Activated T-cell treated with anti-CD3 and anti-CD28 coated beads, Interleukin-2, amount 50 U/mL, for 1 hour (primary cell): Measurements from ENCODE around the gene CSTPP1.
A peak's percentile ranks its signal among the peaks of the same experiment; 100 is the strongest.

Source experiments
- DNase-seq: peaks from one replicate; pipeline ENCODE4 v3.0.0-alpha.2; 2020

The CSTPP1 gene, protein sequence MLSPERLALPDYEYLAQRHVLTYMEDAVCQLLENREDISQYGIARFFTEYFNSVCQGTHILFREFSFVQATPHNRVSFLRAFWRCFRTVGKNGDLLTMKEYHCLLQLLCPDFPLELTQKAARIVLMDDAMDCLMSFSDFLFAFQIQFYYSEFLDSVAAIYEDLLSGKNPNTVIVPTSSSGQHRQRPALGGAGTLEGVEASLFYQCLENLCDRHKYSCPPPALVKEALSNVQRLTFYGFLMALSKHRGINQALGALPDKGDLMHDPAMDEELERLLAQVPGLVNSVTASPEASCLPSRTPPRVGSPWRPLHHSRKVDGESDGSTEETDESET

DNA sequence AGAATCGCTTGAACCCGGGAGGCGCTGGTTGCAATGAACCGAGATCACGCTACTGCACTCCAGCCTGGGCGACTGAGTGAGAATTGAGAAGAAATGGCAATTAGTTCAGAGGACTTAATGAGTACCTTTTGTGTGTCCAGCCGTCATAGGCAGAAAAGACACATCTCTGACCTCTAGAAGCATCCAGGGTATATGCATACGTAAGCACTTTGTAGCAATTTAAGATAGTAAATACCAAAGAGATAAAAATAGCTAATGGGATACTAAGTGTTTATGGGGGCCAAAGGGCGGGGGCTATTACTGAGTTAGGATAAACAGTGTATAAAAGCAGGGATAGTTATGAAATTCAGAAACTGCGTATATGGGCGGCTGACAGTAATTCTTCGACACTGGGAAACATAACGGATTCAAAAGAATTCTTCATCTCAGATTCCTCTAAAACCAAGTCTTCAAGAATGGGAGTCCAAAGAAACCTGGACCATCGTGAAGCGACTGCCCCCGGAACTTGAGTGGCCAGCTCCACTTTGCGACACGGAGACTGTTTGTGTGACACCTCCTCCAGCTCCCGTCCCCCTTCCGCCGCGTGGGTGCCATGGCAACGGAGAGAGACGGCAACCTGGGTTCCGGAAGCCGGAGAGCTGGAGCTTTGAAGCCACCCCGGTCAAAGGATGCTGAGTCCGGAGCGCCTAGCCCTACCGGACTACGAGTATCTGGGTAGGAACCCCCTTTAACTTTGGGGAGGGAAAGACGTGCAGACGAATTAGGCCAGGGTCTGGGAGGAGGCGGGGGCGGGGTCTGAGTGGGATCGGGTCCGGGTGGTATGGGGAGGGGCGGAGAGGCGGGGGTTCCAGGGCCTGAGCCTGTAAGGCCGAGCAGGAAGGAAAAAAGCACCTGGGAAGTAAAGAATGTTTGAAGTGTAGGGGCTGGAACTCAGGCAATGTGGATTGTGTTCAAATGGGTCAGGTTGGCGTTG is at the start of gene CSTPP1:
TSS of gene CSTPP1 (plus strand) at position 624 of the 973 bp plus-strand sequence. CDS start at position 669, 45 bp downstream.
- peak; percentile 91 for DNase-seq

DNA sequence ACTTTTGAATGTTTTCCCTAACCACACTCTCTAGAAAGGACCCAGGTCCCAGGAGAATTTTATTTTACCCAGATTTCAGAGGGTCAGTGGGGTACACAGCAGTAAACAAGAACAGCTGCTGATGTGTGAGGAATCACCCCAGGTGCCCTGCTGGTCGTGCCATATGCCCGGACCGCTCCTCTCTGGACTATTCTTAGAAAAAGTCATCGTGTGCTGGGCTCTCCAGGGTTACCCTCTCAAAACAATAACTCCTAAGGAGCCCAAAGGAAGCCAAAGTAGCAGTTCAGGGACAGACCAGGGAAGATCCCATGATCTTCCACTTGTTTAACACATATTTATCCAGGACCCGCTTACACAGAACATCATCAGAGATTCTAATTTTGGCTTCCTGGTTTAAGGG is 47.9 kb upstream of the CSTPP1 start:
- no peak for DNase-seq

DNA sequence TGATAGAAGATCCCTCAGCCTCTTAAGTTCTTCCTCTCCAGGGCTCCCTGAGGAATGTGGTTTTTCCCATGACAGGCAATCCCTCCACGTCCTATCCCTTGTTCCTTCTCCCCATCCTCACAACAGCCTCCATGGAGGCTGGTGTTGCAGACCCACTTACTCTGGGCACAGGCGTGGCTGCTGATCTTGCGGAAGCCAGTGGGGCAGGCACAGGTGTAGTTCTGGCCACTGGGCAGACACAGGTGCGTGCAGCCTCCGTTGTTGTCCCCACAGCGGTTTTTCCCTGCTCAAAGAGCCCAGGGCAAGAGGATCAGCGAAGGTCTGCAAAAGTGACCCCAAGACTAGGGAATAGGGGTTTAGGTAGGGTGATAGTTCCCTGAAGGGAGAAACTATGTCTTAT is 47.3 kb upstream of the CSTPP1 start:
- DNase-seq, result no peak

DNA sequence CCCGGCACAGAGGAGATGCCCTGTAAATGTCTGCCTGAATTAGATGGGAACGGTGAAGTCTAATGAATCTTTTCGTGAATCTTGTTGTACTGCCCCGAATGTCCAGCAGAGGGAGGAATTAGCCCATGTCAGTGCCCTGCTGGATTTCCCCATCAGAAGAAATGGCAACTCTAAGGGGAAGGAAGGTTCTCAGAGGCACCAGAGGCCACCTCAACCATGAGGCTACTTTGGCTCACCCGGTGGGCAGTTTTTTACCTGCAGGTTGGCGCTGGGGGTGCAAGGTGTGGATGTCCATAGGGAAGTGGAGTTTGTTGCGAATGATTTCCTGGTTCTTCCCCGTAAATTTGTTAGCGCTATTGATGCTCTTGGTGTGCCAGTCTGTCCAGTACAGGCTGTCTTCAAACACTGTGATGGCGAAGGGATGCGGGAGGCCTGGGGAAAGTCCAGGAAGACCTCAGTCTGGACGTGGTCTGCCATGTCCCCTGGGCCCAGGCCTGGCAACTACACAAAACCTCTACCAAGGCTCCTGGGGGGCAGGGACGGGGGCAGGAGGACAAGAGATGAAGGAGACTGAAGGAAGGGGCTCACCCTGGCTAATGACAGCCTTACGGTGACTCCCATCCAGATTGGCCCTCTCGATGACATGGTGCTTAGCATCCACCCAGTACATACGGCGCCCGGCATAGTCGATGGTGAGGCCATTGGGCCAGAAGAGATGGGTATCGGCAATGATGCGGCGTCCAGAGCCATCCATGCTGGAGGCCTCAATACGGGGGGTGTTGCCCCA is 46.7 kb upstream of the CSTPP1 start:
- peak; percentile 58 for DNase-seq

DNA sequence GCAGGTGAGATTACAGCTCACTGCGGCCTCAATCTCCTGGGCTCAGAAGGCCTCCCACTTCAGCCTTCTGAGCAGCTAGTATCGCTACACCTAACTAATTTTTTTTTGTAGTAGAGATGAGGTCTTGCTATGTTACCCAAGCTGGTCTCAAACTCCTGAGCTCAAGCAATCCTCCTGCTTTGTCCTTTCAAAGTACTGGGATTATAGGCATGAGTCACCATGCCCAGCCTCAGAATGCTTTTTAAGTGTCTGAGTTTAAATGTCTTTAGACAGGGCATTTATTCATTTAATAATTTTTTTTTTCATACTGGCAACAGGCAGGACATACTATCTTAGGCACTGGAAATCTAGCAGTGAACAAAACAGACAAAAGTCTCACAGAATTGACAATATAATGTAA is 45.9 kb upstream of the CSTPP1 start:
- no peak for DNase-seq

DNA sequence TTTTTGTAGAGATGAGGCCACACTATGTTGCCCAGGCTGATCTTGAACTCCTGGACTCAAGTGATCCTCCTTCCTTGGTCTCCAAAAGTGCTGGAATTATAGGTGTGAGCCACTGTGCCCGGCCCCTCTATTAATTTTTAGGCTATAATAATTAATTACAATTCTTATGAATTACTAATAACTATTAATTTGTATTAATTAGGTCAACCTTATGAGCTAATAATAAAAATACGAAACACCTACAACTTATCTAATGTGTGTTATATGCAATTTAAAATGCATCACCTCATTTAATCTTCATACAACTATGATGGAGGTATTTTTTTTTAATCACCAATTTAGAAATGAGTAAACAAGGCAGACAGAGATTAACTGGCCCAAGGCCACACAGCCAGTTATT is 44.5 kb upstream of the CSTPP1 start:
- DNase-seq, result no peak

DNA sequence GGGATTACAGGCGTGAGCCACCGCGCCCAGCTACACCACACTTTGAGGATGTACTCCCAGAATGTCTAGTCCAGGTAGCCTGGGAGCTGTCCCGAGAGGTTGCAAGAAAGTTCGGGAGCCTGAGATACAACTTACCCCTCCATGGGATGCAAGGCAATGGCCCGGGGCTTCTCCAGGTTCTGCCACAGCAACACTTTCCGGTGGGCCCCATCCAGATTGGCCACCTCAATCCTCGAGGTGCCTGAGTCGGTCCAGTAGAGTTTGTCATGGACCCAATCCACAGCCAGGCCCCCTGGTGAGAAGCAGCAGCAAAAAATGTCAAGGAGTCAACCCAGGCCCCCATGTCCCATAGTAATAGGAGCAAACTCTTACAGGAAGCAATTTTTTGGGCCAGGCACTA is 43.7 kb upstream of the CSTPP1 start:
- DNase-seq, result no peak

DNA sequence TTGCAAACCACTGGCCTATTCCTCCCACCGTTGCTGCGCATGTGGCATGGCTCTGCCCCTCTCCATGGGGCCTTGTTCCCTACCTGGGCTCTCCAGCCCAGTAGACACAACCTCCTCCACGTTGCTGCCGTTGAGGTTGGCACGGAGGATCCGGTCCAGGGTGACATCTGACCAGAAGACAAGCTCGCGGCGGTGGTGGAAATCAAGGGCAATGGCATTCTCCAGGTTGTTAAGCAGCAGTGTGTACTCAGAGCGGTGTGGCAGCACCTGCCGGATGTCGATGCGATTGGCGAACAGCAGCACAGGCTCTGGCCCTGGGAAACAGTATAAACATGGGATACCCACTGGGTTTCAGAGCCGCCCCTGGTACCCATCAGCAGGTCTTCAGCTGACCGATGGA is 42.1 kb upstream of the CSTPP1 start:
- DNase-seq, result no peak

DNA sequence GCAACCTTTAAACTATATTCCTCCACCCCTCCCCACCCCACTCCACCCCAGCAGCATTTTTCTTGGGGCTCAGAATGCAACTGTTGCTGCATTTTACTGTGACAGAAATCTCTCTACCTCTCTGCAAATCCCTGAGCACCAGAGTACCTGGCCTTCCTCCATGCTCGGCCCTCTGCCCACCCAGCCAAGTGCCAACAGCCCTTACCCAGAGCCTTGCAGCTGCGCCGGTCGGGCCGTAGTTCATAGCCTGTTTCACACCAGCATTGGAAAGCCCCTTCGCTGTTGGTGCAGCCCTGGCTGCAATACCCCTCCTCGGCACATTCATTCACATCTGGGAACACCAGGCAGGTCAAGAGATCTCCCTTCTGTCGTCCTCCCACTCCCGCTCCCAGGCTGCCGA is 41.6 kb upstream of the CSTPP1 start:
- no peak for DNase-seq

DNA sequence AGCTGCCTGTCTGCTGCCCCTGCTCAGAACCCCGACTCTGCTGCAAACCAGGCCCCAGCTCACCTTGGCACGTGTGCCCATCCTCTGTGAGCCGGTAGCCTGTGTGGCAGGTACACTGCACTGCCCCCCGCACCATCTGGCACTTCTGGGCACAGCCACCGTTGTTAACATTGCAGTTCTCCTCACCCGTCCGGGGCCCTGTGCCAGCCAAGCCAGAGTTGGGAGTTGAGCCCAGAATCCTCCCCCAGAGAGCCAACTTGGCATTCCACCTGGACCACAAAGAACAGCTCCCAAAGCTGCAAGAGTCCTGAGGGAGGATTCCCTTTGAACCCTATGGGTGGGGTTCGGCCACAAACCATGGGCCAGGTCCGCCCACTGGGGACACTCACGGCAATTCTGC is 40.7 kb upstream of the CSTPP1 start:
- DNase-seq, result no peak

DNA sequence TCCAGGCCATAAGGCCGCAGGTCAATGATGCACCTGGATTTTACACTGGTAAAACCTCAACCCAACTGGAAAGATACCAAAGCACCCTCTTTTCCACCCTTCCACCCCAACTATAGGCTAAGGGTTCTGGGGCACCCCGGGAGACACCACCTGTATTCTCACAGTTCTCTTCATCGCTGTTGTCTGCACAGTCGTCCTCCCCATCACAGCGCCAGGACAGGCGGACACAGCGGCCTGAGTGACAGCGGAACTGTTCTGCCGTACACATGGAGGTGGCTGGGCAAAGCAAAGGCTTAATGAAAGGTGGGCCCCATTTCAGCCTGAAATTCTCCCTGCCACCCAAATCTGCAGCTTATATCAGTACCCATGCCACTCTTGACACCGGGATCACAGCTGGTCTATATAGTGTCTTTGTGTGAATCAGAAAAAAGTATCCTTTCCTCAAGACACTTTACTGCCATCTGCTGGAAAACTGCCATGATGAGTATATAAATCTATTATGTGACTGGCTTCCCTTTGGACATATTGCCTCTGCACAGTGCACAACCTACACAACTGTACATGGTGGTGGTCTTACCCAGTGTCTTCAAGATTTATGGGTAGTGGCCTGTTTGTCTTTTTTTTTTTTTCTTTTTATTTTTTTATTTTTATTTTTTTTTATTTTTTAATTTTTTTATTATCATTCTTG is 39.7 kb upstream of the CSTPP1 start:
- DNase-seq, result no peak

DNA sequence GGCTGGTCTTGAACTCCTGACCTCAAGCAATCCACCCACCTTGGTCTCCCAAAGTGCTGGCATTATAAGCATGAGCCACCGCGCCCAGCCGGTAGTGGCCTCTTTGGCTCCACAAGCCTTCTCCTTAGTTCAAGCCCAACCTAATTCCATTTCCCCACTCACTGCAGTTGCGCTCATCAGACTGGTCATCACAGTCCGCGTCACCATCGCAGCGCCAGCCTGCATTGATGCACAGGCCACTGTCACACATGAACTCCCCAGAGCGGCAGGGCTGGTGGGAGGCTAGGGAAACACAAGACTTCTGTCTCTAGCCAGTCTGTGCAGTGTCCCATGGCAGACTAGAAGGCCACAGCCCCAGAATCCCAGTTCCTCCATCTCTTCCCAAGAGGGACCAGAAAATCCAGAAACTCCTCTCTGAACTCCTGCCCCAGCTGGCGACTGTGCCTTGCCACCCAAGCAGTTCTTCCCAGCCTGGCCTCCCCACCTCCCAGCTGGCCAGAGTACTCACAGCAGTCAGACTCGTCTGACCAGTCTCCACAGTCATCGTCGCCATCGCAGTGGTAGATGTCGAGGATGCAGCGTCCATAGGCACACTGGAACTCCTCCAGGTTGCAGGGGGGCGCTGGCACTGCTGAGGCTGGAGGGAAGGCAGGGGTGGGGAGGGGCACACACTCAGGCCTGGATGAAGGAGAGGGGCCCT is 38.0 kb upstream of the CSTPP1 start:
- DNase-seq, result no peak

DNA sequence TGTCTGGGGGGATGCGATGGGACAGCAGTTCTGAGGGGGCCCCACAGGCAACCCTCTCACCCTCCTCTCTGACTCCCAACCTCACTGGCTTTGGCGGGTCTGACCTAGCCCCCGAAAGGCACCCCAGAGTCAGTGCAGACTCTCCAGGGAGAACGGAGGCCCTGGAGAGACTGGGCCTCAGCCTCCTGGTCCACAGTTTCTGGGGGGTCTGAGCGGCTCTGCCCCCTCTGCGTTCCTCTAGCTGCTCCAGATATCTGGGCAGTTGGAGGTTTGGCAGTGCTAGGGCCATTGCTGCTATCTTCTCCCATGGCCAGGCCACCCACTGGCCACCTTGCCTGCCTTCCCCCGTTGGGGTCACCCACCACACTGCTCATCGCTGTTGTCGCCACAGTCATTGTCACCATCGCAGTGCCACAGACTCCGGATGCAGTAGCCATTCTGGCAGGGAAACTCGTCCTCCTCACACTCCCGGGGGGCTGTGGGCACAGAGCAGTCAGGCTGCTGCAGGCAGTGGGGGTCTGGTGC is 37.0 kb upstream of the CSTPP1 start:
- no peak for DNase-seq

DNA sequence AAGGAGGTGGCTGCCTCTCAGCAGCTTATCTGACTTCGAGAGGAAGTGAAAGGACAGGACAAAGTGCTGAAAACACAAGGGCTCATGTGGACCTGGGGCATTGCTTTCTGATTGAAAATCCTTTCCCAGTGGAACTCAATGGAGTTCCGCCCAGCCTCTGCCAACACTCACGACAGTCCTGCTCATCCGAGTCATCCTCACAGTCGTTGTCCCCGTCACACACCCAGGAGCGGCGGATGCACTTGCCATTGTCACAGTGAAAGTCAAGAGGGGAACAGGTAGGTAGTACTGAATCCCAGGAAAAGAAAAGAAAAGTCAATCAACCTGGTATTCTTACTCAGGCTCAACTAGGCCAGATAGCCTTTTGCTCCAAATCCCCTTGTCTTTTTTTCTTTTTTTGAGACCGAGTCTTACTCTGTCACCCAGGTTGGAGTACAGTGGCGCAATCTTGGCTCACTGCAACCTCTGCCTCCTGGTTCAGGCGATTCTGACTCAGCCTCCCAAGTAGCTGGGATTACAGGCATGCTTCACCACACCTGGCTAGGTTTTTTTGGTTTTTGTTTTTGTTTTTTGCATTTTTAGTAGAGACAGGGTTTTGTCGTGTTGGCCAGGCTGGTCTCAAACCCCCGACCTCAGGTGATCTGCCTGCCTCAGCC is 36.3 kb upstream of the CSTPP1 start:
- no peak for DNase-seq

DNA sequence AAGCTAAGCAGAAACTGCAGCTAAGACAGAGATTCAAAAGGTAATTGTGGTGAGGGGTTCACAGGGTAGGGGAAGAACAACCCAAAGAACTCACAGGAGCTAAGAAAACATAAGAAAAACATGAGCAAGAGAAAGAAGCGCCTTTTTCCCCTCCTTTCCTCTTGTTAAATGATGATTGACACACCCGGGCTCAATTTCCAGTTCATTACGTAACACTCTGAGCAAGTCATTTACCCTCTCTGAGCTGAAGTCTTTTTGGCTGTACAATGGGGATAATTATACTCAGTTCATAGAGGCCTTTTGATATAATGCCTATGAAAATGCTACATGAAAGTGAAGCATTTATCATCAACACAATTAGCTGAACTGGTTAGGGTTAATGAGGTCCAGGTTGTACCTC is 35.4 kb upstream of the CSTPP1 start:
- no peak for DNase-seq

DNA sequence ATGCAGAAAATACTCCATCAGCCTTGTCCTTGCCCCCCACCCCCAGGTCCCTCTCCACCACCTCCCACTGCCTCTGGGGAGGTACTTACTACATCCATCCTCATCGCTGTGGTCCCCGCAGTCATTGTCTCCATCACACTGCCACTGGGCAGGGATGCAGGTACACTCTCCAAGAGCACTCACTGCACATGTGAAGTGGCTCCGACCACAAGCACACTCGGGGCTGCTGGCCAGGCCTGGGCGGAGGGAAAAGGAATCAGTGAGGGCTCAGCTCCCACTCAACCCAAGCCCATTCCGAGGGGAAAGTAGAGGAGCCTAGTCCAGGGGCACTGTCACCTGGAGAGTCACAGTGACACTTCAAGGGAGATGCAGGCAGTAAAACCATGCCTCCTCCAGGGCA is 33.9 kb upstream of the CSTPP1 start:
- no peak for DNase-seq

DNA sequence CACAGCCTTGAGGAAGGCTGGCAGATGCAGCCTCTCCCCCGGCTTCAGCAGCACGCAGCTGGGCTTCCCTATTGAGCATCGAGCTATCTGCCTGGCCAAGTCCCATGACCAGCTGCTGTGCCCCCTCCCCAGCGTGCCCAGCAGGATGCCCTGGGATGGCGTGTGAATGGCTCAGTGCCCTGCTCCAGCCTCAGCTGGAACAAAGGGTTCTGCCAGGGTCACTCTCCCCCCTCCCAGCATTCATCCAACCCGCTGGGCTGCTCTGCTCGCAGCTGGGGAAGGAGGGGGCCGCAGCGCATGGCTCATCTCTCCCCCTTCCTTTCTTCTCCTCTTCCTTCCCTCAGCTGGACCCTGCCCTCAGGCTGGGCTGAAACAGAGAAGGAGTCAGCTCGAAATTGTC is 32.7 kb upstream of the CSTPP1 start:
- DNase-seq, result no peak

DNA sequence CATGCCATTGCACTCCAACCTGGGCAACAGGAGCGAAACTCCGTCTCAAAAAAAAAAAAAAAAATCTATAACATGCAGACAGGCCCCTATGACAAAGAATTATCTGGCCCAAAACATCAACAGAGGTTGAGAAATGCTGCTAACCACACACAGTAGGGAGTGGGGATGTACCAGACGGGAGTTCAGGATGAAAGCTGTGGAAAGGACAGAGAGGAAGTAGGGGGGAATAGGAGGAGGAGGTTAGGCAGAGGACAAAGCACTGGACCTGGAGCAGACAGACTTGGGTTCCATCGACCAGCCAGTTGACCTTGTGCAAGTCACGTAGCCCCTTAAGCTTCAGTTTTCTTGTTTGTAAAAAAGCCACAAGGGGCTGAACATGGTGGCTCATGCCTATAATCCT is 30.8 kb upstream of the CSTPP1 start:
- no peak for DNase-seq

DNA sequence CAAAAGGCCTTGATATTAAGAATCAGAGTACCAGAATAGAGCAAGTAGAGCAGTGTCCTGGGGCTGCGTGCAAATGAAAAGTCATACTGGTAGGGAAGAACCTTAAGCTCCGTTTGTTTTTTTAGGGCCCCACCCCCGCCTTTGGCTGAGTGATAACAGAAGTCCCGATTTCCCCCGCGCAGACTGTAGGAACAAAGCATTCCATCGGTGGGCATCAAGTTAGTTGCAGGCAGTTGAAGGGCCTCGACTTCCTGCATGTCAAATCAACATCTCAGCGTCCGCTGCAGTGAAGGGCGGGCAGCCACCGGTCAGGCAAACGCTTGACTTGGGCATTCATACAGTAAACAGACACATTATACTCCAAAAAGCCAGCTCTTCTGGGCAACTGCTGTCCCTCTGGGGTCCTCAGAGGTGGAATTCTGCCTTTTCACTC is 29.9 kb upstream of the CSTPP1 start:
- DNase-seq, result no peak

DNA sequence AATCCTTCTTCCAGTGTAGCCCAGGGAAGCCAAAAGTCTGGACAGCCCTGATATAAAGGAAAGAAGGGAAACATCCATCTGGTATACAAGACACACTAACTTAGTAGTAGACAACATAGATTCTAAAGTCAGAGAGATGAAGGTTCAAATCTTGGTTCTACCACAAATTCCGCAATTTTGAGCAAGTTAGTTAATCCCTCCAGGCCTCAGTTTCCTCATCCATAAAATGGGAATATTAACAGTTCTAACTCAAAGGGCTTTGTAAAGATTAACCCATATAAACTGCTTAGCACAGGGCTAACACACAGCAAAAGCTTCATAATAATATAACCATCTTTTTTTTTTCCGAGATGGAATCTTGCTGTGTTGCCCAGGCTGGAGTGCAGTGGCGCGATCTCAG is 29.0 kb upstream of the CSTPP1 start:
- DNase-seq, result no peak

DNA sequence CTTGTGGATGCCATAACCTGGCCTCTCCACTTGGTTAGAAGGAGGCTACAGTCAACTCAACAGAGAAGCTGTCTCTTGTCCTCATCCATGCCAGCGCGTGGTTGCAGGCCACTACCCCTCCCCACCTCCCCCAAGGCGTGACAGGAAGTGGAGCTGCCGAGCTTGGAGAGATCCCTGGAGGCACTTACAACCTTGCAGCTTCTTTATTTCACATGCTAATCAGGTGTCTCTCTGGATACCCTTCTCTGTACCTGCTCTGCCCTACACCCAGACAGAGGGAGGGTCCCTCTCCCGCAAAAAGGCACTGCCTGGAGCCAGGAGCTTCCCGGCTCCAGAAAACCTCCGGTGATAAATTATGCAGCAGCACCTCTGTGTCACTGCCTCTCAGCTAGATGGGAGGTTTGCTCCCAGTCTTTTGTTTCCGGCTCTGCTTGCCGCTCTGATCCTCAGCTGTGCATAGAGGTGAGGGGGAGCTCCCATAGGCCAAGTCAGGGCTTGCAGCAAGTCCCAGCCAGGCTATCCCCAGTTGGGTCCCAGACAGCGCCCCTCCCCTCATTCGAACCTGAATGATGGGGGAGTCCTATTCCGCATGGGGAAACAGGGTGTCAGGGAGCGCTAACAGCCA is 23.9 kb upstream of the CSTPP1 start:
- DNase-seq, result no peak
